CD4-positive, alpha-beta T cell treated with Interleukin-4 for 1 hour (primary cell): ENCODE results near the gene PPP1R27.

Experiments used
- DNase-seq, 2 donors: peaks; one replicate each; pipeline ENCODE4 v3.0.0-alpha.2; 2020 to 2022

Gene PPP1R27, protein sequence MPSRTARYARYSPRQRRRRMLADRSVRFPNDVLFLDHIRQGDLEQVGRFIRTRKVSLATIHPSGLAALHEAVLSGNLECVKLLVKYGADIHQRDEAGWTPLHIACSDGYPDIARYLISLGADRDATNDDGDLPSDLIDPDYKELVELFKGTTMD

DNA sequence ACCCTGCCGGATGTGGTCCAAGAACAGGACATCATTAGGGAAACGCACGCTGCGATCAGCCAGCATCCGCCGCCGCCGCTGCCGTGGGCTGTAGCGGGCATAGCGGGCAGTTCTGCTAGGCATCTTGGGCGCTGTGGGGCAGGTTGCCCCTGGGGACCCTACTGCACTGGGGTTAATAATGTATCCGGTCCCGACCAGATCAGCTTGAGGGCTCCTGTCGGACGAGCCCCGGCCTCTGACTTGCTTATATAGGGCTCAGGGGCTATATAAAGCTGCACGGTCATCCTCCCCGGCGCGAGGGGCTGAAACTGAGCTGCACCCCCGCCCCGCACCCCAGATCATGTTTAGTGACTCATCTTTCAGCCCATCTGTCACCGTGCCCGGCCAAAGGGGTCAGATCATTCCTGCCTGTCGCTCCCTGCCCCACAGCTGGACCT lies at the start of gene PPP1R27:
Gene PPP1R27 (minus strand): TSS at position 220 of the 437 bp plus-strand sequence. CDS start 97 bp downstream, at position 123.
- DNase-seq, result no peak

DNA sequence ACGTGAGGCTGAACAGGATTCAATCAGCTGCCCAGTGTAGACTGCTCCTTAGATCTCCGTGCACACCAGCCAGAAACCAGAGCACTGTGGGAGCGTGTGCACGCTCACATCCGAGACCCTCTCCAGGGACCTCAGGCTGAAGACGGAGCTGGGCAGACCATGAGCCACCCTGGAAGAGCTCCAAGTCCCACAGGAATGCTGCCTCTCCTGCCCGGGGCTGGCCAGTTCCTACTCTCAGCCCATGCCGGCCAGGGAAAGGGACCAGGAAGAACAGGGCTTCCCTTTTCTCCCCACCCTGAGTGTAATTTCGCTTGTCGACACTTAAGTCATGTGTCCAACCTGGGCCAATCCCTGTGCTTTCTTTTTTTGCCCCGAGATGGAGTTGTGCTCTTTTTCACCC lies 49.7 kb upstream of the PPP1R27 start:
- DNase-seq, result no peak

DNA sequence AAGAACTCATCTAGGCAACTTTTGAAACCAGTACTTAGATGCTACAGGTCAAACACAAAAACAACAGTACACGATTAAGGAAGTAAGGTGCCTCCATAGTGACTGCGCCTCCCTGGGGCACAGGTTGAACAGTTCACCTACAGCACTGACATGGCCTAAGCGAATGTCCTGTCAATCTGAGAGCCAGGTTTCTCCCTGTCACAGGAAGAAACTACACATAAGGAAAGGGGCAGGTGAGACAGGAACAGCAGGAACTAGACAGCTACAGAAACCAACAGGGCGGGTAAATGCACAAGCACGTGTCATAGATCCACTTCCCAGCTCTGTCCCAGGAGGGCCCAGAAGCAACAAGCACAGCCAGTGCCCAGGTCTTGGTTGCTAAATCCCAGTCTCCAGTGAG lies 44.3 kb upstream of the PPP1R27 start:
- DNase-seq, result no peak

DNA sequence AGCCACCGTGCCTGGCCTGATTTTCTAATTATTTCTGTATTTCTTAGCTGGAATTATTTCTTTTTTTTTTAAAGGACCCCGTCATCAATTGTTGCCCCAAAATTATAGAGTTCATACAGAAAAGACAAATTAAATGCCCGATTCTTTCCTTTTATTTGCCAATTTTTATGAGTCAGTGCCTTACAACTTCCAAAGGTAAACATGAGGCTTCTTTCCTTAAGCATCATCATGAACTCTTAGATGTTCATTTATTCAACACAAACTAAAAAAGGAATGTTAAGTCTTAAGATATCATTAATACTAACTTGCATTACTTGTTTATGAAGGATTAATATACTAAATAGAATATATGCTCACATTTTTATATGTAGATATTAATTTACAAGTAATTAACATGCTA lies 43.4 kb upstream of the PPP1R27 start:
- DNase-seq, result no peak

DNA sequence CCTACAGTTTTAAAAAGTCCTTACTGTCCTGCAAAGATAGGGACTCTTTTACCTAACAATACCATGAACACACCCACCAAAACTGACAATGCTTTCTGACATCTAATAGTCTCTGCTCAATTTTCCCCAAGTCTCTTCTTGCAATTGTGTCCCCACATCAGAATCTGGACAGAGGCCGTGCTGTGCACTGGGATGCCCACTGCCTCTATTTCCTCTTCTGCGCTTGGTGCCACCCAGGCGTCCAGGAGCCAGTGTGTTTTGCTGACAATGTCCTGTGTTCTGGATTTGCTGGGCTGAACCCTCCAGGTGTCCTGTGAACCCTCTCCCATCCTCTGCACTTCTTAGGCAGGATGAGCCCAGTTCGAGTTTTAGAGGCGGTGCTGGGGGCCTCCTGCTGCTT lies 42.7 kb upstream of the PPP1R27 start:
- DNase-seq, result no peak

DNA sequence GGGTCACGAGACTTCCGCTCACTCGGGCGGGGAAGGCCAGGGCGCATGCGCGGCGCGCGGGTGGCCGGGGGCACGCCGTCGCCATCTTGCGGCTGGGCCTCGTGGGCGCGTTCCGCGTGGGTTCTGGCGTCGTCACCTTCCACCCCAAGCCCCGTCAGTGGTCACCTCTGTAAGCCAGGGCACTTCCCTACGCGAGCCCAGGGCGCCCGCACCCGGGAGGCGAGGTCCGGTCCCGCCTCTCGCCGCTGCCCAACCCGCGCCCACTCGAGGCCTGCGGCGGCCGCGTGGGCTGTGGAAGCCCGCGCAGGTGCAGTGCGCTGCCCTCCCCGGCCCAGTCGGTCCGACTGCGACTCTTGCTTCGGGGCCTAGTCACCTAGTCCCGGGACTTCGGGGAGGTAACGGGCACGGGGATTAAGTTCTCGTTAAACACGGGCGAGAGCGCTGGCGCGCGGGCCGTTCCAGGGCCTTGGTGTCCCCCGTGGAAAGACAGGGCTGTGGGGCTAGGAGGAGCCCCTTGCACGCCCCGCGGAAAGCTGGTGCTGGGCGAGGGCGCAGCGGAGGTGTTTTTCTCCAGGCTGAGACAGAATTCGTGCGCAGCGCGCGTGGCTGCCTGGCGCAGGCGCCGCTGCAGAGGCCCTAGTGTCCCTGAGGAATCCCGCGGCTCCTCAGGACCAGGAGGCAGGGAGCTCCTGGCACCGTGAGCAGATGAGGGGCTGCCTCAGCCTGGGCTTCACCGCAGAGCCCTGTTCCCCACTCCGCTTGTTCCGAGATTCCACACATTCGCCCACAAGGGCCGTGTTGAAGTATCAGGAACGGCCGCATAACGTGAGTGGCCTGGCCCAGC lies 36.8 kb upstream of the PPP1R27 start:
- DNase-seq, result peak; percentile 95 to 96

DNA sequence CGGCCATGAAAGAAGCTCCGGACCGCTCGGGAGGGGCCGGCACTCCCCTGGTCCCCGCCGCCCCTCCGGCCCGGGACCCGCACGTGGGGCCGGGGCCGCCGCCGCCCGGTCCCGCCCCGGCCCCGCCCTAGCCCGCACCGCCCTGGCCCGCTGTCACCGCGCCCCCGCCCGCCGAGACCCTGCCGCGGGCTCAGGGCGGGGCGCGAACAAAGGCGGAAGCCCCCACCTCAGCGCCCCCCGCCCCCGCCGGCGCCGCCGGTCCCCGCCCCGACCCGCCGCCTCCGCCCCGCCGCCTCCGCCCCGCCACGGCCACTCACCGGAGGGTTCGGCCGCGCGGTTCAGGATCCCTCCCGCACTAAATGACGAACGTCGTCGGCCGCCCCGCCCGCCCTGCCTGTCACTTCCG lies 36.1 kb upstream of the PPP1R27 start, which contains the start of gene ARHGDIA:
Gene ARHGDIA (minus strand): TSS at position 357 of the 406 bp plus-strand sequence. CDS start 1,407 bp downstream, outside the sequence.
- DNase-seq, result no peak

DNA sequence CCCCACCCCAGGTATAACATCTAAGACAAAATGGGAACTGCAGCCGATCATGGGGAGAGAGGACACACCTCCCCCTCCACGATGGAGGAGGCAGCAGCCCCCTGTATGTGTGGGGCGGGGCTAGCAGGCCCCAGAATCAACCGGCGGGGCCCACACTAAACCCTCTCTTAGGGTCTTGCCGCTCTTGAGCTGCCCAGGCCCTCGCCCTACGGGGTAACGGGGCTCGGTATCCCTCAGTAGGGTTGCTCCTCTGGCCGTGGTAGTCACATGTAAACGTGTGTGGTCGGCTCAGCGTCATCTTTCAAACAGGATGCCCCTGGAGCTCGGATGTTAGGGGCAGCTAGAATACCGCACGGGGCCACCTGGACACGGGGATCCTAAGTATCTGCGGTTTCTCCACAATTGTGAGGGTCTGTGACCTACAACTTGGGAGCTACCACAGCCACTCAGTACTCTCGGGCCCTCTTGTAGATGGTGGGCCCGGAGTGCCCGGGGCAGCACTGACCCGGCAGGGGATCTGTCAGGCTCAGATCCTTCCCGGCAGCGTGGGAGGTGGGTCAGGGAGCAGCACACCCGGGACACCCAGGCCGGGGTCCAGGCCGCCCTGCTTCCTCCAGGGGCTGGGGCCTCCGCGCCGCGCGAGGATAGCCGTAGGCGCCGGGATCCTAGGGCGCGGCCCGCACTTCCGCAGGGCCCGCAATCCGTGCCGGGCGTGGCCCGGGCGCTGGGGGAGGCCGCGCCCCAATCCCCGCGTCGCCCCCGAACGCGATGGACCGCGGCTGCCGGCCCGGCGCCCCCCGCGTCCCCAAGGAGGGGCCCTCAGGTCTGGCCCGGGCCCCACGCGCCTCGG lies 35.5 kb upstream of the PPP1R27 start:
- DNase-seq, result peak; percentile 42 to 52

DNA sequence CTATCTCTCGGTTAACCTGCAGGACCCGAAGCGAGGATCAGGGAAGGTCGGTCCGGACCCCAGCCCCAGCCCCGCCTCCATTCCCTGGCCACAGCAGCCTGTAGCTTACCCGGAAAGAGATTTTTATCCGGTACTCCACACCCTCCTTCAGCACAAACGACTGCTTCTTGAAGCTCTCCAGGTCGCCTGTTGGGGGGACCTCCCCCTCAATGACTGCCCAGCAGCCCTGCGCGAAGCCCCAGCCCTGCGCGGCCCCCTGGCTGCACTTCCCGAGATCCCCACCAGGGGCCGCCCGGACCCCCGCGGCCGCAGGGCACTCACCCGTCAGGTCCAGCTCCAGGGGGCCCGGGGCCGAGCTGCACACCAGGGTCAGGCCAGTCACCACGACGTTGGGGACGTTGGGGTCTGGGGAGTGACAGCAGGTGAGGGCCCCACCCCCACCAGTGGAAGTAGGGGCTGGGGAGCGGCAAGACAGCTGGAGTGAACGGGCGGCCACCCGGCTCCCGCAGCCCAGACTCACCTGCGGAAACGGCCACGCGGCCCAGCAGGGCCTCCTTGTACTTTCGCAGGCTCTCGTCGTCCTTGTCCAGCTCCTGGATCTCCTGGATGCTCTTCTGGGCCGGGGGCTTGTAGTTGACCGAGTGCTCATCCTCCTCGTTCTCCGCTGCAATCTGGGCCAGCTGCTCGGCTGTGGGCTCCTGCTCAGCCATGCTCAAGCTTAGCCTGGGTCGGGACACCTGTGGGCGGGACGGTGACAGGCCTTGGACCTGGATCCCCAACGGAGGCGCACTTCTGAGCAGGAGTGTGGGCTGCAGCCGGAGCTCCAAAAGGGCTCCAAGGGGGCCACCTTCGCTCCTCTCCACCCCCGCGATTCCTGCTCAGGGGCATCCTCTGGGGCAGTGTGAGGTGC lies 34.6 kb upstream of the PPP1R27 start:
- peak; percentile 30 to 35 for DNase-seq

DNA sequence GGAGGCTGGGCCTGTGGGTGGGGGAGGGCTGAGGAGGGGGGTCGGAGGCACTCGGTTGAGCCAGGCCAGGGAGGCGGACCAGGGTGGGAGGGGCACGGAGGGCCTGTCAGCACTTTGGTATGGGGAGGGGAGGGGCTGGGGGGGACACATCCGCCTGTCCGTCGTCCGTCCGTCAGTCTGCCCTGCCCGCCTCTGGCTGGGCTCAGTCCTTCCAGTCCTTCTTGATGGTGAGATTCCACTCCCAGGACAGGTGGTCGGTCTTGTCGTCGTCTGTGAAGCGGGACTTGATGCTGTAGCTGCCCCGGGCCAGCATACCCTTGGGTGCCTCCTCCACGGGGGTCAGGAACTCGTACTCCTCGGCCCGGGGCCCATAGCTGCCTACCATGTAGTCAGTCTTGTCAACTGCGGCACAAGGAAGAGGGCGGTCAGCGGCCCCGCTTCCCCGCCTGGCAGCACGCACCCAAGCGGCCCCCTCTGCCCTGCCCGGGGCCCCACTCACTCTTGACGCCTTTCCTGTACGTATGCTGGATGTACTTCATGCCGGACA lies 33.9 kb upstream of the PPP1R27 start:
- no peak for DNase-seq

DNA sequence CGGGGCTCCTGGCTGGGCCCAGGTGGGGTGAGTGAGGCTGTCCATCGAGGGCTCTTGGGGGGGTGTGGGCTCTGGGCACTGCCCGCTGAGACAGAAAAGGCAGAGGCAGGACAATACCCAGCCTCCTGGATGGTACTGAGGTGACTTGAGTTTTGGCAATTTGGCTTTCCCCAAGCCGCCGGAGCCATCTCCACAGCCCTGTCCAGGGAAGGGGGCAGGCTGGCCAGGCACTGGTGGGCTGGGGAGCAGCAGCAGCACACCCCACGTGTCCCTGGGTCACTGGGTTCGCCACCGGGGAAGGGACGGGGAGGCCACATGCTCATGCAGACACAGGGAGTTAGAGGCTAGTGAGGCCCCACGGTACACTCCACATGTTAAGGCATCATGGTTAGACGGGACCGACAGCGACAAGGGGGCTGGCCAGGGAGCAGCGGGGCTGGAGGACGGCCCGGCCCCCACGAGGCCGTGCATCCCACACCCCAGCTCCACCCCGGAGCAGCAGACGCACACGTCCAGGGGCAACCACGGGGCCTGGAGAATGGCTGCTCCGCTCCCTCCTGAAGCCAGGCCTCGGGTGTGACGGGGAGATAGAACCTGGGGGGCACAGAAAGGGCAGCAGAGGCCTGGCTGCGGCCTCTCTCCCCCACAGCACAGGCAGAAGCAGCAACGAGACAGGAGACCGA lies 33.3 kb upstream of the PPP1R27 start:
- DNase-seq, result no peak

DNA sequence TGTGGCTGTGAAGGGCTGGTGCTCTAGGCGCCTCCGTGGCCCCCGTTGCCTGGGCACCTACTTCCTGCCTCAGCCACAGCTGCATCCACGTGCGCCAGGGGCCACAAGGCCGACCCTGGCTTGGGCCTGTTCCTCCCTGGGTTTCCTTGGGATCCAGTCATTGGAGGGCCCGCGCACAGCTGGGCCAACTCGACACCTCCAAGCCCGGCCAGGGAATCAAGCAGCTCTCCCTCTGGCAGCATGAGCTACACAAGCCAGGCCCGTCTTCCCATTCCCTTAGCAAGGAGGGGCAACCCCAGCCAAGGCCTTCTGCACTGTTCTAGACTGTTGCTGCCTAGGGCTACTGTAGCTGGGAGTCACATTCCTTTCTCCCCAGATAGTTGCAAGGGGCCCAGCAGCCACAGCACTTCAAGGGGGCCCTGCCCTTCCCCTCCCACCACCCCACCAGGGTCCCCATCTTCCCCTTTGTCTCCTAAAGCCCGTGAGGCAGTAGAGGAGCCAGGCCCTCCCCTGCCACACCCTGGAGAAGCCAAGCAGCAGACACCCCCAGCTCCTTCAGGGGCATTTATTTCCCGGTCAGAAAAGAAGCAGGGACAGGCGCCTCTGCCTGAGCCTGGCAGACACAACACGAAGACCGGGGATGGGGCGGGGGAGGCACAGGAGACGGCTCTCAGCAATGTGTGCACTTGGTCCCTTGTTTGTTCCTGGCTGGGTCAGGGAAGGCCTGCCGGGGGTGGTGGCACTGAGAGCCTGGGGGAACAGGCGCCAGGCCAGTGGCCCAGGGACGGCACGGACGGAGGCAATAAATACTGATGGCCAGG lies 32.5 kb upstream of the PPP1R27 start:
- DNase-seq, result no peak

DNA sequence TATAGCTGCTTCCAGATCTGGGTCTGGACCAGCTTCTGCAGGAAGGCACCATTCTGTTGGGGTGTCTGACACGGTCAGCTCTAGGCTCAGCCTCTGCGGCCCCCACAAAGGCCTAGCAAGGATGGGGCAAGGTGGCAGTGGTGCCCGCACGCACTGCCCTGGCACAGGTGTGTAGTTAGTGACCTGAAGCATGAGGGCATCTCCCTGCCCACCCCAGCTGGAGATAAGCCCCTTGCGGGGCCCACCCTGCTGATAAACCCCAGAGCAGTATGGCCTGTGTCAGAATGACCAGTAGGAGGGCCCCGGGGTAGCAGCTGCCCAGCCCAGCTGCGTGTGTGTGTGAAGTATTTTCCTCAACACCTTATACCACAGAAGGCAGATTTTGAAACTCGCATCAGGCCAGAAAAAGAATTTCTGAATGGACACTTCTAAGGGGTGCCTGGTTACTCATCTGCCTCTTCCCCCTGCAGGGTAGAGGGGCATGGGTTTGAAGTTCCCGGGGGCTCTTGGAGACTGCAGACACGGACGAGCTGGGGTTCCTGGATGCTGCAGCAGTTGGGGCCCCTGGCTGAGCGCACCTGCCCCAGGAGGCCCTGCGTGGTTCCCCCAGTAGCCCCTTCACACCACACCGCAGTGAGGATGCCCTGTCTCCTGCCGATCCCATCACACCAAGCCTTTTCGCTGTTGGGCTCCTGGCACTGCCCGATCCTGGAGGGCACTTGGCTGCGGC lies 31.8 kb upstream of the PPP1R27 start:
- DNase-seq, result peak in 1 of 2 donors; percentile 38

DNA sequence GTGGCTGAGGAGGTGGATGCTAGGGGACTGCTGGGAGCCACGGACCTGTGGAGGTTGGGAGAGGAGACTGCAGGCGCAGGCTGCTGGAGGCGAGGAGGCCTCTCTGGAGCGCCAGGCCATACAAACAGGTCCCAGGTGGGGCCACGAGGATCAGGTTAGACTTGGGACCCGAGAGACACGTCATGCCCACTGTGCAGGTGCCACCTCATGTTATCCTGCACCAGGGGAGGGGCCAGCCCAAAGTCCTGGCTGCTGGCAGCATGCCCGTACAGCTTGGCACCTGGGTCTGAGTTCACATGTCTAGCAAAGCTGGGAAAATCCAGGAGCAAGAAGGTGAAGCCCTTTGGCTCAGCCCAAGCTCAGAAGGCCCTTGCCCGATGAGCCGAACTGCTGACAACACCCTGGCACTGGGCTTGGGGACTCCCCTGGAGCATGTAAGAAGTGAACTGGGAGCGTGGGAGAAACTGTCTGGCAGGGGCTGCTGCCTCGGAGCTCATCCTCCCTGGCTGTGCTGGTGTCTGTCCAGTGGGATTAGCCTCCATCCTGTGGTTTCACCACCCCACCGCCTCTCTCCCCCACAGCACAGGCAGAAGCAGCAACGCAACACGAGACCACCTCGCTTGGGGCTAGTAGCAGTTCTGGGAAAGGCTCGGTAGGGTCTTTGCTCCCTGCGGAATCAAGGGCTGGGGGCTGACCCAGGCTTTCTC lies 31.0 kb upstream of the PPP1R27 start:
- DNase-seq, result no peak

DNA sequence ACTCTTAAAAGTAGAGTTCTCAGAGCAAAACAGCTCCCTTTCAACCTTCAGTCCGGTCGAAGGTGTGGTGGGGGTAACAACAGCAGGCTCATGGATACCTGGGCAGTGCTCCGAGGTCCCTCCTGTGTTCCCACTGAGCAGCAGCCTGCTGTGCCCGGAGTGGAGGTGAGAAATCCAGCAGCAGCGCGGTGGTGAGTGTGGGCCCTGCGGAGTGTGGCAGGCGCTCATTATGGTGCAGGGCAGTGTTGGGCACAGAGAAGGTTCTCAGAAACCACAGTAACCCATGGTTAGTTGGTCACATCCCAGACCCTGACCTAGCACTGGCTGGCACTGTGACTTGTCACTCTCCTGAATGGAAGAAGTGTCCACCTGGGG lies 30.5 kb upstream of the PPP1R27 start:
- DNase-seq, result no peak

DNA sequence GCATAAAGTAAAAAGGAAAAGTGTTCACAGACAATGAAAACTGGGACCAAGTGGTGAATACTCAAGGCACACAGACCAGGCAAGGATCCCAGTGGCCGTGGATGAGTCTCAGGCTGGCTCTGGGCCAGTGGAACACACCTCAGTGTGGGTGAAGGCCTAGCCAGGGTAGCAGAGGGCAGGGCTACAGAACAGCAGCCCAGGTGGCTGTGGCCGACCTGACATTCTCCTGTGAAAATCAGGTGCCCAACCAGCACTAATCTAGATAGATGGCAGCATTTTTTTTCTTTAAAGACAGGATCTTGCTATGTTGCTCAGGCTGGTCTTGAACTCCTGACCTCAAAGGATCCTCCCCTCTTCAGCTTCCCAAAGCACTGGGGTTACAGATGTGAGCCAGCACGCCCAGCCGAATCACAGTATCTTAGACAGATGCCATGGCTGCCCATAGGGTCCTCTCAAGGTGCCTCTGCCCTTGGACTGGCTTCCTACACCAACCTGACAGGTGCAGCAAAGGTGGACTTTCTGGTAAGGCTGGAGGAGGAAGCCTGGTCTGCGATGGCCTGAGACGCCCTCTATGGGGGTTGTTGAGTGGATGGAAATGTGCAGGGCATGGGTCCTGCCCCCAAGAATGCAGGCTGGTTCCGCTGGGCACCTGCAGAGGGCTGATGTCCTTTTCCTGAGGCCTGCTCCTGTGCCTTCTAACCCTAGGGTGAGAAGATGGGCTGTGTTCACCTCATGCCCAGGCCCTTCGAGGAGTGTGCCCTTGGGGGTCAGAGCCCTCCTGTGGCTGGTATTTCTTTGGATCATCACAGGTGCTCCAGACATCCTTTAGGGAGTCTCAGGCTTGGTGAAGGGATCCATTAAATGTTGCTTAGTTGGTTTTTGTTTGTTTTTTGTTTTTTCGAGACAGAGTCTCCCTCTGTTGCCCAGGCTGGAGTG lies 29.3 kb upstream of the PPP1R27 start:
- no peak for DNase-seq

DNA sequence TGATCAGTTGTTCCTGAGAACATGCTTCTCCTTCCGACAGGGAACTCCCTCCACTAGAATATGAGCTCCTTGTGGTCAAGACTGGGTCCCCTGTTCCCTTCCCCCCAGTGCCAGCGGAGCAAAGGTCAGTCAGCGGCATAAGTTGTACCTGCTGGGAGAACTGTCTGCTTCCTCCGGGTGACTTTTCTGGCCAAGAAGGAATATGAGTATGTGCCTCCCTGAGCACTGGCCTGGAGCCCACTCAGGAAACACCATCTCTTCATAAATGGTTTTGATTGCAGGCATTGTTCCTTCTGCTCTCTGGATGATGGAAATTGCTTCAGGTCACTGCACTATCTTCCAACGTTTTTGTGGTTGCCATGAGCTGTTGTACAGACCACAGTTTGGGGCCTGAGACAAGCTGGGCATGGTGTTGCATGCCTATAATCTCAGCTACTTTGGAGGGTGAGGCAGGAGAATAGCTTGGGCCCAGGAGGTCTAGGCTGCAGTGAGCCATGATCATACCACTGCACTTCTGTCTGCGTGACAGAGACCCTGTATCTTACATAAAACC lies 28.3 kb upstream of the PPP1R27 start:
- DNase-seq, result no peak
